Activated naive CD4-positive, alpha-beta T cell treated with anti-CD3 and anti-CD28 coated beads, Interleukin-2, amount 10 ng/mL, durations not matched to agents 7 days and 5 days (primary cell): Measurements from ENCODE around the gene ZFP36L2.
A peak's percentile ranks its signal among the peaks of the same experiment; 100 is the strongest.

Experiments used
- CTCF ChIA-PET: fragments of 350-600 bp; sonication (Branson Sonifier 250); formaldehyde crosslinking; loops from one replicate; lab custom pipeline; 2021; ENCODE audit warnings: antibody characterized with exemption; lab: Charles Lee
- DNase-seq: peaks from one replicate; pipeline ENCODE4 v3.0.0-alpha.2; 2020
- H3K27ac Mint-ChIP-seq: one replicate; pipeline ENCODE4 v1.8.0; 2021; ENCODE audit warnings: mild to moderate bottlenecking, moderate library complexity, mixed read lengths
- H3K27me3 Mint-ChIP-seq: one replicate; pipeline ENCODE4 v1.8.0; 2021; ENCODE audit warnings: mild to moderate bottlenecking, mixed read lengths
- H3K36me3 Mint-ChIP-seq: one replicate; pipeline ENCODE4 v1.8.0; 2021; ENCODE audit warnings: mixed read lengths
- H3K4me1 Mint-ChIP-seq: one replicate; pipeline ENCODE4 v1.8.0; 2021; ENCODE audit warnings: mixed read lengths
- H3K4me3 Mint-ChIP-seq: one replicate; pipeline ENCODE4 v1.8.0; 2021; ENCODE audit warnings: mild to moderate bottlenecking, moderate library complexity, mixed read lengths
- H3K9me3 Mint-ChIP-seq: one replicate; pipeline ENCODE4 v1.8.0; 2021; ENCODE audit warnings: mixed read lengths

The ZFP36L2 gene

DNA sequence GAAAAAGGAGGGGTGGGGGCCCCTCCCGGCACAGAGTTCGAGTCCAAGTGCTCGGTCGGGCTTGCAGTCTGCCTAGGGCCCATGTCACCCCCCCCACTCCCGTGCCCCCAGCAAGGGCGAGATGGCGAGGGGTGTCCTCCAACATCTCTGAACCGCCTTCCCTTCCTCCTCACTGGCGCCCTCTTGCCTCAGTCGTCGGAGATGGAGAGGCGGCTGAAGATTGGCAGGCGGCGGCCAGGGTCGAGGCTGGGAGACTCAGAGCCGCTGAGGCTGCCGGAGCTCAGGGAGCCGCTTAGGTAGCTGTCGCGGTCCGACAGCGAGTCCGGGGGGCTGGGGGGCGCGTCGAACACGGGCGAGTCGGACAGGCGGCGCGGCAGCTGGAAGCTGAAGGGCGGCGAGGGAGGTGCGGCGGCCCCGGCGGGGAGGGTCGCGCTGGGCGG, 2.3 kb downstream of the ZFP36L2 start:
- Mint-ChIP-seq H3K4me1 (peaks cover 28% of the 10 kb centered on the region), H3K9me3 (no peaks in the 10 kb centered on the region), H3K27me3 (peaks cover 12% of the 10 kb centered on the region), H3K36me3 (peaks cover 48% of the 10 kb centered on the region), H3K27ac (peak overlapping the region; percentile 97), H3K4me3 (peak overlapping the region; percentile 87)
- CTCF ChIA-PET = interaction anchor here (1.2 to 14.2 kb wide), 11 partner anchors 35 to 354 kb away, joined by 3 to 460 read pairs (median 6); no protein-coding TSS in a partner anchor
- peak; percentile 90 for DNase-seq

DNA sequence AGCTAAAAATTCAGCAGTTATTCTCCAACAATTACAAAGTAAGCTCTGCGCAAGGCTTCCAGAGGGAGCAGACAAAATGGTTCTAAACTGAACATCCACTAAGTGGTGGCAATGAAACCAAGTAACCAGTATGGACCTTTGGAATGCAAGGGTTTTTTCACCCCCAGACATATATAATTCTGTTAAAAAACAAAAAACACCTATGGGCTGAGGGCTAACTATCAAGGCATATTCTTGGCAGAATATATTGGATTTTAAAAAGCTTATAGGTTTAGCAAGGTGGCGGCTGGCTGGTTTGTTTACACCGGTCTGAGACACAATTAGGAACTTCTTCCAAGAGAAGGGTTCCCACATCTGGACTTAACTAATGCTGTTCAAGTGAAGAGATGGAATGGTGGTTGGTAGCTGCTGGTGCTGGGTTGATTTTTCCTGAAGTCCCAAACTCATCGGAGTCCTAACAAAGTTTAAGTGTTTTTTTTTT, 2.8 kb downstream of the ZFP36L2 start:
- CTCF ChIA-PET = interaction anchor here (1.1 to 14.2 kb wide), 10 partner anchors 49 to 355 kb away, joined by 3 to 460 read pairs (median 6); no protein-coding TSS in a partner anchor
- DNase-seq = peak; percentile 35
- Mint-ChIP-seq H3K9me3 (no peaks in the 10 kb centered on the region), H3K4me1 (peaks cover 27% of the 10 kb centered on the region), H3K36me3 (peaks cover 48% of the 10 kb centered on the region), H3K27me3 (peaks cover 12% of the 10 kb centered on the region), H3K27ac (peak overlapping the region; percentile 97), H3K4me3 (peak overlapping the region; percentile 87)

DNA sequence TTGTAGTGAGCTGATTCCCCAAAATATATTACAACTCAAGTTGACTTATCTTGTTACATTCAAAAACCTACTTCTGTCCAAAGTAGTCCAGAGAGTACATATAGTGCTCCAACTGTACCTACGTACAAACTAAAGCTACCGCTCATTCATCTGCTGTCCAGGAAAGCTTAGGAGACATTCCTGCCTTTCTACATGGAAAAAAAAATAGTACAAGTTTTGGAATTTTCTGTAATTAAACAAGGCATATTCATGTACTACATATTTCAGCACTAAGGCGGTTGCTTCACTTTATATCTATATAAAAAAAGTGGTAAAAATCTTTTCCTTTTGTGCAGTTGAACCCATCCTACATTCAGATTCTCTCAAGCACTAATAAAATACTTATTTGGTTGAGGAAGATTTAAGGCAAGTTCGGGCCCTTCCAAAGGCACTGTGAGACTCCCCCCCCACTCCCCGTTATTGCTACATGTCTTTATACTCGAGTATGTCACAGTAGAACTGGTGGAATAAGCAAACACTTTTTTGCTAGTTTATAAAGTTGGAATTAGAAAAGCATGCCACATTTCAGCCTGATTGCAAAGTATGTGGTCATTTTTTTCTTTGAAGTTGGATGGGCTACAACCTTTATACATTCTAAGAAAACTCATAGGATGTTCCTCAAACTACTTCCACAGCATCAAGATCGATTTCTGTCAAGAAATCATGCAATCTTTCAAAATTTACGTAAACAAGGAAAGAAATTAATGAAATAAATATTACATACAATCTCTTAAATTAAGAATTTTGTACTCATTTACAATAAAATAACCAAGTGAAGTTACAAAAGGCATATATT, 3.7 kb downstream of the ZFP36L2 start:
- Mint-ChIP-seq H3K4me3 (peak overlapping the region; percentile 79), H3K4me1 (peaks cover 26% of the 10 kb centered on the region), H3K27me3 (peaks cover 12% of the 10 kb centered on the region)

DNA sequence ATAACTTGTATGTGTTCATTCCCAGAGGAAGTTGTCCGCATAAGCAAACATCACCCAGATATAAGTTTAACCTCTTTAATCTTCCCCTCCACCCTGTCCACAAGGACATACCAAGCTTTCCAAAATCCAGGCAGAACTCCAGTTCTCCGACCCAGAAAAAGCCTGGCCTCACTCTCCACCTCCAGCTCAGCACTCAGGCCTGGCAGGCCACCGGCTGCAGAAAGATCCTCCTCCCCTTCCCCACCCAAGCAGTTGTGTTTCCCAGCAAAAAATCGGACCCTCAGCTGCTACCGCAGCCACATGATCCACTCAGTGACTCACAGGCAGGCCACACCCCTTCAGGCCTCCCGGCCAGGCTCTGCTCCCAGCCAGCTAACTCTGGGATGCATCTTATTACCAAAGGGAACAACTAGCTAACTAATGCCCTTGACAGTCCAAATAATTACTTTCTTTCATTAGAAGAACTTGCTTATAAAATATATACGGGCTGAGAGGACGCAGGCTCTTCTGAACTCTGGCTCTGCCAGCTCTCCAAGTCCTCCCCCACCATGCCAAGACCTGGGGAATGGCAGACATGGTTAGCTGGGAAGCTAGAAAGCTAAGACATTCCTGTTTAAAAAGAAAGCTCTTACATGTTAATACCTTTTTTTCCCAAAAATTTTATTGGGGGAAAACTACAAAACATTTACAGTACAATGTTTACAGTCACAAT, 4.5 kb downstream of the ZFP36L2 start:
- peaks cover 12% of the 10 kb centered on the region for H3K27me3 Mint-ChIP-seq
- peak overlapping the region; percentile 97 for H3K27ac Mint-ChIP-seq
- peak; percentile 78 for DNase-seq
- peaks cover 30% of the 10 kb centered on the region for H3K4me1 Mint-ChIP-seq
- peak overlapping the region; percentile 79 for H3K4me3 Mint-ChIP-seq
- H3K36me3 Mint-ChIP-seq = peaks cover 54% of the 10 kb centered on the region
- H3K9me3 Mint-ChIP-seq = no peaks in the 10 kb centered on the region
- CTCF ChIA-PET = interaction anchor here (0.6 to 14.2 kb wide), 12 partner anchors 7 to 412 kb away, joined by 3 to 460 read pairs (median 6); no protein-coding TSS in a partner anchor

More for the DNA sequence above, 3.7 kb downstream of the ZFP36L2 start:
- peak; percentile 34 for DNase-seq
- H3K36me3 Mint-ChIP-seq = peaks cover 50% of the 10 kb centered on the region
- no peaks in the 10 kb centered on the region for H3K9me3 Mint-ChIP-seq
- CTCF ChIA-PET = interaction anchor here (0.9 to 14.2 kb wide), 12 partner anchors 45 to 412 kb away, joined by 3 to 460 read pairs (median 6); no protein-coding TSS in a partner anchor
- H3K27ac Mint-ChIP-seq = peak overlapping the region; percentile 97

DNA sequence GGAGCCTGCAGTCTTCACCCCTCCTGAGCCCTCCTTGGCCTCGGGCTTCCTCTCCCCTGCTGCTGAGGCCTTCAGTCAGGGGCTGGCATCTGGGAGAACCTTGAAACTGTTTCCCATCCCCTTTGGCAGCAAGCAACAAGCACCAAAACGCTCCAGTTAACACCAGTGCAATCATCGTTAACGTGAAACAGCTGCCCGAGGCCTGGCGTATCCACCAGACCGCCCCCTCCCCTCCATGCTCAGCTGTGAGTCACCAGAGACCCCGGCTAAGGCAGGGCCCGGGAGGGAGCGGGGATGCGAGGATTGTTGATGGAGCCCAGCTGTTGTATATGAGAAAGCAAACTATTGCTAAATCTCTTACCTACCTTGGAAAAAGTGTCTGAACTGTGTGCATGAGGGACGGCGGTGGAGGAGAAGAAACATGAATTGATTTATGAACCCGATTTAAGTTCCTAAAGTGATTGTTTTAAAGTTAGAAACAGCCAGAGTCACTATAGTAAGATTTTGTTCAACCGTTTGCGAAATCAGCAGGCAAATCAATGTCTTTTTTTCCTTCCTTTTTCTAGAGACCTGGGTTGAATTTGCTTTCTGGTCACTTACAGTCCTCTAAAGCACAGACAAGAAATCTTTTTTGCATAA, 5.2 kb downstream of the ZFP36L2 start:
- Mint-ChIP-seq H3K4me1 (peaks cover 33% of the 10 kb centered on the region), H3K27ac (peak overlapping the region; percentile 97), H3K27me3 (peaks cover 12% of the 10 kb centered on the region), H3K36me3 (peaks cover 54% of the 10 kb centered on the region), H3K4me3 (peak overlapping the region; percentile 79), H3K9me3 (no peaks in the 10 kb centered on the region)
- peak; percentile 57 for DNase-seq
- CTCF ChIA-PET = interaction anchor here (1.0 to 14.2 kb wide), 11 partner anchors 8 to 411 kb away, joined by 4 to 460 read pairs (median 6); no protein-coding TSS in a partner anchor

DNA sequence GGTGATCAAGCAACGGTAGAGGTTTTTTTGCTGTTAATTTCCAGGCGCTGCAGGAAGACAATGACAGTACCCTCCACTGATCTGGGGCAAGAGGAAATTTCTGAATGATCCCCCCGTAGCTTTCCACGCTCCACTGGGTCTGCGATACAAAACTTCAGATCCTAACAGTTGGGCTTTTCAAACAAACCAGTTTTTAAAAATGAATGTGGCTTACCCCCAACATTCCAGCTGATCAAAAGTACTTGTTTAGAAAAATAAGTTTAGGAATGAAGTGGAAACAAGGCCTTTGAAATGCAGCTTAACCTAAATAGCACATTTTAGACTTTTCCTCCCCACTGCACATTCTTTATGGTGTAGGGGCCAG, 5.7 kb downstream of the ZFP36L2 start:
- Mint-ChIP-seq H3K36me3 (peaks cover 53% of the 10 kb centered on the region), H3K27ac (peak overlapping the region; percentile 97), H3K4me1 (peaks cover 36% of the 10 kb centered on the region), H3K27me3 (peaks cover 12% of the 10 kb centered on the region), H3K9me3 (no peaks in the 10 kb centered on the region), H3K4me3 (peak overlapping the region; percentile 79)
- CTCF ChIA-PET = interaction anchor here (1.0 to 14.2 kb wide), 12 partner anchors 8 to 90 kb away, joined by 3 to 460 read pairs (median 6); no protein-coding TSS in a partner anchor
- DNase-seq = no peak

DNA sequence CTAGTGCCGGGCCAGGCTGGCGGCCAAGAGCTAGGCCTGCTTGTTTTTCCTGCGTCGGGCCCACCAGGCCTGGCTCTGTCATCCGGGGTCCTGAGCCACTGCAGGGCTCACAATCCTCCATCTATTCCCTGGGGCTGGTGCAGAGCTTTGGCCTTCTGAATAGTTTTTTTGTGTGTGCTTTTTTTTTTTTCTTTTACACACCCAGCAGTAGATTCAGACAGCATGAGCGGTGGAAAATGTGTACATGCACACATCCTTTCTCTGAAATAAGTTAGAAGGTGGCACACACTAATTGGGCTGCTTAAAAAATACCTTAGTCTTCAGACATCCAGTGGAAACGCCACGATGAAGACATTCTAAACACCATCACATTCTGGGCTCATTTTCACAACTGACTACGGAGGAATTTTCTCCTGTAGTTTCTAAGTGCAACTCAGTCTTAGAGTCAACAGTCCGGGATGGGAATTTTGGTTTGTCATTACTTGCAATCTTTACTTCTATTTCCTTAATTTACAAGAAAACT, 6.1 kb downstream of the ZFP36L2 start:
- no peak for DNase-seq
- Mint-ChIP-seq H3K27me3 (peaks cover 12% of the 10 kb centered on the region), H3K27ac (peak overlapping the region; percentile 97), H3K4me3 (peak overlapping the region; percentile 79), H3K9me3 (no peaks in the 10 kb centered on the region), H3K36me3 (peaks cover 50% of the 10 kb centered on the region), H3K4me1 (peaks cover 36% of the 10 kb centered on the region)
- CTCF ChIA-PET = interaction anchor here (1.0 to 14.2 kb wide), 12 partner anchors 8 to 89 kb away, joined by 3 to 460 read pairs (median 6); no protein-coding TSS in a partner anchor

DNA sequence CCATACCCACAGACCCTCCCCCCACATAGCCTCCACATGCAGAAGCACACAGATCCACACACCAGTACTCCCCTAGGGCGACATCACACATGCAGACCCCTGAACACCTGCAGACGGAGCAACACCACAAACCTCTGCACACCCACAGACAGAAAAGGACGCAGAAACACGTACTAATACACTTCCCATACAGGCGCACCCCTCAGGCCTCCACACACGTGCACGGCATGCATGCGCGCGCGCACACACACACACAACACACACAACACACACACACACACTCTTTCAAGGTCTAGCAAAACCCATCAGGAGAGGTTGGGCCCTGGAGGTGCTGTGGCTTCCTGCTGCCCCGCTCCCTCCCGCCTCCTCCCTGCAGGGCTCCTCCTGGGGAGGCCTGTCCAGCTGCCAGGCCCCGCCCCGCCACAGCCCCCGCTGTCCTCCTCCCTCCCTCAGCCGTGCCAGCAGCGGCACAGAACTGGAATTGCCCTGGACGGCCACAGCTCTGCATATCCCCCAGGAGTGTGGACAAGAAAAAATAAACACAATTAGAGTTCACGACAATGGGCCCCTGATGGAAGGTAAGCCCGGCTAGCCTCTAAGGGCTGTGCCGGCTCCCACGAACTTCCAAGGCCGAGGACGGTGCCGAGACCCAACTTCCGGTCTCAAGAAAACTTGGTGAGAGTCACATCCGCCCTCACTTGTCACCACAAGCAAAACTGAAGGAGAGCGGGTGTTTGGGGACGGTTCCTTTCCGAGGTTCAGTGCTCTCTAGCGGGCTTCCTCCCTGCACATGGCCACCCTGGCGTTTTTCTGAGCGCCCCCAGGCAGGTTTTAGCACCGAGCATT, 6.8 kb downstream of the ZFP36L2 start:
- peaks cover 8% of the 10 kb centered on the region for H3K27me3 Mint-ChIP-seq
- peaks cover 36% of the 10 kb centered on the region for H3K4me1 Mint-ChIP-seq
- CTCF ChIA-PET = interaction anchor here (1.1 to 14.2 kb wide), 8 partner anchors 9 to 89 kb away, joined by 3 to 460 read pairs (median 5); no protein-coding TSS in a partner anchor
- H3K27ac Mint-ChIP-seq = peak overlapping the region; percentile 97
- DNase-seq = peak; percentile 92
- H3K9me3 Mint-ChIP-seq = no peaks in the 10 kb centered on the region
- H3K4me3 Mint-ChIP-seq = peak overlapping the region; percentile 79
- H3K36me3 Mint-ChIP-seq = peaks cover 47% of the 10 kb centered on the region

DNA sequence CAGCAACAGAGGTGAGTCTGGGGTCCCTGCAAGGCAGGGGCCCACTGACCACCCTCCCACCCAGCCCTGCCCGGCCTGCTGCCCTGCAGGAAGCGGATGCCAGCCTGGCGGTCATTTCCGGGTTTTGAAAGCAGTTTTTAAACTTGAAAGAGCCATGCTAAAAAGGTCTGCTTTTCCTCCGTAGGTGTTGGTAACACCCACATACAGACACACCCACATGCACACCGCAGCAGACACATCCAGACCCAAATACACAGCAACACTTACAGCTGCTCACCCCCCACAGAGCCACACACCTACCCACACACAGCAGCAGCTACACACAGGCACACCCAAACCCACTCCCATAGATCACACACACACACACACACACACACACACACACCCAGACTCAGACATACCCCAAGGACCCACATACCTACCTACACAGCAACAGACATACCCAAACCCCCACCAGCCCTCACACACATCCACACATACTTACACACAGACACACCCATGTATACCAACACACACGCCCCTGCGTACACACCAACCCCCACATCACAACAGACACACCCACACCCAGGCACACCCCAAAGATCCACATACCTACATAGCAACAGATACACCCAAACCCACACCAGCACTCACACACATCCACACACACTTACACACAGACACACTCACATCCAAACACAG, 7.6 kb downstream of the ZFP36L2 start:
- peaks cover 4% of the 10 kb centered on the region for H3K27me3 Mint-ChIP-seq
- peak overlapping the region; percentile 79 for H3K4me3 Mint-ChIP-seq
- H3K27ac Mint-ChIP-seq = peak overlapping the region; percentile 97
- peaks cover 42% of the 10 kb centered on the region for H3K36me3 Mint-ChIP-seq
- CTCF ChIA-PET = interaction anchor here (0.9 to 14.2 kb wide), 6 partner anchors 10 to 265 kb away, joined by 3 to 460 read pairs (median 7); no protein-coding TSS in a partner anchor
- H3K4me1 Mint-ChIP-seq = peaks cover 36% of the 10 kb centered on the region
- no peaks in the 10 kb centered on the region for H3K9me3 Mint-ChIP-seq
- DNase-seq = peak; percentile 92

DNA sequence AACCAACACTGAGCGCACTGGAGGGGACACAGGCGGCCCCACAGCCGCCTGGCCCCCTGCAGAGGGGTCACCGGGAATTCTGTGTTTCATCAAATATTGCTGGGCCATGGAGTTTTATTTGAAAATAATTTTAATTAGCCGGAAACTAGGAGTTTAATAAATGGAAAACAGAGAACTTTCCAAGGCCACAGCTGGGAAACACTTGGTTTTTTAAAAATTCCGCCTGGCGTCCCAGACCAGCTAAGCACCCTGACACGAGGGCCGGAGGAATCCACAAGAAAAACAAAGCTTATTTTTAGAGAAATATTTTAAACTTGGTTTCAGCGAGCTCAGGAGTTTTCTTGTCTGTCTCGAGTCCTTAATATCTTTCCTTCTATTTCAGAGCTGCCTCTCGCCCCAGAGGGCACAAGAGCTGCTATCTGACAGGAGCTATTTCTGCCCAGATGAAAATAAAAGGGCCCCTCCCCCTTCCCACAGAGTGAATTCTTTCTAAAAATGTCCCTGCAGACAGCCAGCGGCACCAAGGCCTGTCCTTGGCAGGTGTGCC, 8.2 kb downstream of the ZFP36L2 start:
- peaks cover 36% of the 10 kb centered on the region for H3K4me1 Mint-ChIP-seq
- H3K36me3 Mint-ChIP-seq = peaks cover 36% of the 10 kb centered on the region
- no peak for DNase-seq
- peak overlapping the region; percentile 79 for H3K4me3 Mint-ChIP-seq
- peak overlapping the region; percentile 97 for H3K27ac Mint-ChIP-seq
- H3K9me3 Mint-ChIP-seq = no peaks in the 10 kb centered on the region
- CTCF ChIA-PET = interaction anchor here (0.9 to 14.2 kb wide), 4 partner anchors 30 to 266 kb away, joined by 3 to 460 read pairs (median 46); no protein-coding TSS in a partner anchor
- peaks cover 4% of the 10 kb centered on the region for H3K27me3 Mint-ChIP-seq

DNA sequence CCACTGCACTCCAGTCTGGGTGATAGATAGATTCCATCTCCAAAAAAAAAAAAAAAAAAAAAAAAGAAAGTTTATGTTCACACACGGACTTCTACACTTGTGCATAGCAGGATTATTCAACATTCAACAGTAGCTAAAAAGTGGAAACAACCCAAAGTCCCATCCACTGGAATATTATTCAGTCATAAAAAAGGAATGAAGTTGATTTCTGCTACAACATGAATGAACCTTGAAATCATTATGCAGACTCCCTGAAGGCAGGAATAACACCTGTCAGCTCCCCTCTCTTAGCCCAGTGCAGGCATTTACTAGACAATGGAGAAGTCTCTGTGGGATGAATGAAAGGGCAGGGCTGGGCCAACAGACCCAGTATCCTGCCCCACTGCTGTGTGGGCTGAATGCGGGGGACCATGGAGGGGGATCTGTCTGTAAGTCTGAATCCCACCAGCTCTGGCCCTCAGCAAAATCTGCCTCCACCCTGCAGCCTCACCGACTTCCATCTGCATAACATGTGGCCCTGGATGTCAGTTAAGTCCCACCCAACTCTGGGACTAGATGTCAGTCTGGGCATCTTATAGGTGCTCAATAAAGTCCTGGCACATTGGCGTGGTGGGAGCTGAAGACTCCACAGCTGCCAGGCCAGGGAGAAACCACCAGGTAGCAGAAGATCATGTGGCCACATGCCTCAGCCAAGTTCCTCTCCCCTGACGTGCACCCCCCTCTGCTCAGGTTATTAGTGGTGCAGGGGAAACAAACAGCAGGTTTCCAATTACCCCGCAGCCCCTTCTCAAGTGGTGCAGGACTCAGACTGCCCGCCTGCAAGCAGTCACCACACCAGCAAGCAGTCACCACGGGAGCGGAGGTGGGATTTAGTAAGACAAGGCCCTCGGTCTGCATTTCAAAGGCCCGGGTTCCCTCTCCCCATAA, 8.9 kb downstream of the ZFP36L2 start:
- peak overlapping the region; percentile 97 for H3K27ac Mint-ChIP-seq
- H3K36me3 Mint-ChIP-seq = peaks cover 34% of the 10 kb centered on the region
- DNase-seq = peak; percentile 38
- peaks cover 4% of the 10 kb centered on the region for H3K27me3 Mint-ChIP-seq
- peak overlapping the region; percentile 46 for H3K4me3 Mint-ChIP-seq
- CTCF ChIA-PET = interaction anchor here (0.6 to 14.2 kb wide), 6 partner anchors 9 to 267 kb away, joined by 3 to 460 read pairs (median 4); partner anchors contain the start of gene ZFP36L2
- peaks cover 43% of the 10 kb centered on the region for H3K4me1 Mint-ChIP-seq
- no peaks in the 10 kb centered on the region for H3K9me3 Mint-ChIP-seq
